ENCODE results near the gene NT5M. TPM values are rescaled to one million over a fixed set of nuclear protein-coding genes. Genes with fewer than 3 reads are reported as not detected.

NT5M gene
- total RNA-seq, 4 donors from 2014 or later = 3.7 to 15.7 (median 8.0) TPM

DNA sequence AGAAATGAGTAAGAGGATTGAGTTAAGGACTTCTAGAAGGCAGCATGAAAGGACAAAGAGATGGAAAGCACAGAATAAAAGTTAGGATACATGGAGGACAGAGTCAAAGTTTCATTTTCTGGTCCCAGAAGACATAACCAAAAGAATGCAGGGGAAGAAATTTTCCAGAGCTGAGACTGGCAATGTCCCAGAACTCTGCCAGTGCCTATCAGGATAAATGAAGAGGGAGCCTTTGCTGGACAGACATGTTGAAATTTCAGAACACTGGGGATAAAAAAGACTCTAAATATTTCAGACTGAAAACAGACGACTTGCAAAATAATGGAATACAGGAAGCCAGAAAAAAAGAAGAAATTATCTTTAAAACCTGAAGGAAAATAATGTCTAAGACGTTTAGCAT, 55.7 kb downstream of the NT5M start:
- H3K4me1 ChIP-seq = no peaks in the 10 kb centered on the region
- ATAC-seq (no peak), DNase-seq (no peak)
- no peaks in the 10 kb centered on the region for H3K36me3 ChIP-seq
- TF ChIP-seq, protein P1, sequence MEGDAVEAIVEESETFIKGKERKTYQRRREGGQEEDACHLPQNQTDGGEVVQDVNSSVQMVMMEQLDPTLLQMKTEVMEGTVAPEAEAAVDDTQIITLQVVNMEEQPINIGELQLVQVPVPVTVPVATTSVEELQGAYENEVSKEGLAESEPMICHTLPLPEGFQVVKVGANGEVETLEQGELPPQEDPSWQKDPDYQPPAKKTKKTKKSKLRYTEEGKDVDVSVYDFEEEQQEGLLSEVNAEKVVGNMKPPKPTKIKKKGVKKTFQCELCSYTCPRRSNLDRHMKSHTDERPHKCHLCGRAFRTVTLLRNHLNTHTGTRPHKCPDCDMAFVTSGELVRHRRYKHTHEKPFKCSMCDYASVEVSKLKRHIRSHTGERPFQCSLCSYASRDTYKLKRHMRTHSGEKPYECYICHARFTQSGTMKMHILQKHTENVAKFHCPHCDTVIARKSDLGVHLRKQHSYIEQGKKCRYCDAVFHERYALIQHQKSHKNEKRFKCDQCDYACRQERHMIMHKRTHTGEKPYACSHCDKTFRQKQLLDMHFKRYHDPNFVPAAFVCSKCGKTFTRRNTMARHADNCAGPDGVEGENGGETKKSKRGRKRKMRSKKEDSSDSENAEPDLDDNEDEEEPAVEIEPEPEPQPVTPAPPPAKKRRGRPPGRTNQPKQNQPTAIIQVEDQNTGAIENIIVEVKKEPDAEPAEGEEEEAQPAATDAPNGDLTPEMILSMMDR (IDR thresholded peaks at IDR 0.05 in 4 of 5, conservative IDR thresholded peaks at IDR 0.05 in 1 of 5) = no peak
- no peak for TF ChIP-seq POLR2A (IDR thresholded peaks at IDR 0.05)
- no peak overlapping the region for H3K4me3 ChIP-seq
- intact Hi-C loops (cut with DNase I; ENCODE audit: low total_unique reads) (loop anchor here (5.0 kb wide), 2 partner anchors 118 to 233 kb away; partner anchors contain the start of genes MED9 and PEMT), in situ Hi-C loops (cut with MboI; ENCODE audit: low sequenced_read_pairs in 4 of 4) (loop anchor here (5.0 to 10.0 kb wide), 6 partner anchors 116 to 283 kb away; partner anchors contain the start of genes RASD1 (in 2 of the 4) and MED9 (in 1 of the 4))
- H3K9me3 ChIP-seq = no peaks in the 10 kb centered on the region
- no peaks in the 10 kb centered on the region for H3K27me3 ChIP-seq
- peak overlapping the region in 1 of 4 donors; percentile 18 for H3K27ac ChIP-seq

DNA sequence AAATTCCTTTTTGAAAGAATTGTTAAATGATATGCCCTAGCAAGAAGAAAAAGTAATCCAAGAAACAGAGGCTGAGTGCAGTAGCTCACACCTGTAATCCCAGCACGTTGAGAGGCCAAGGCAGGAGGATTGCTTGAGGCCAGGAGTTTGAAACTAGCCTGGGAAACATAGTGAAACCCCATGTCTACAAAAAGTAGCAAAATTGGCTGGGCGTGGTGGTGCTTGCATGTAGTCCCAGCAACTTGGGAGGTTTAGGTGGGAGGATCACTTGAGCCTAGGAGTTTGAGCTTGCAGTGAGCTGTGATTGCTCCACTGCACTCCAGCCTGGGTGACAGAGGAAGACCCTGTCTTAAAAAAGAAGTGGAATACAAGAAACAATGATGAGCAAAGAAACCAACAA, 56.1 kb downstream of the NT5M start:
- H3K9me3 ChIP-seq = no peaks in the 10 kb centered on the region
- no peak for DNase-seq
- no peak overlapping the region for H3K4me3 ChIP-seq
- H3K27me3 ChIP-seq = no peaks in the 10 kb centered on the region
- ATAC-seq = no peak
- TF ChIP-seq, protein P1 (IDR thresholded peaks at IDR 0.05 in 4 of 5, conservative IDR thresholded peaks at IDR 0.05 in 1 of 5) = no peak
- TF ChIP-seq POLR2A (IDR thresholded peaks at IDR 0.05) = no peak
- H3K4me1 ChIP-seq = peaks cover 0 to under 1% of the 10 kb centered on the region in 2 donors
- in situ Hi-C loops (cut with MboI; ENCODE audit: low sequenced_read_pairs in 4 of 4) = loop anchor here (5.0 to 10.0 kb wide), 6 partner anchors 116 to 283 kb away; partner anchors contain the start of genes RASD1 (in 2 of the 4) and MED9 (in 1 of the 4)
- intact Hi-C loops (cut with DNase I; ENCODE audit: low total_unique reads) = loop anchor here (5.0 kb wide), 2 partner anchors 118 to 233 kb away; partner anchors contain the start of genes MED9 and PEMT
- H3K27ac ChIP-seq = no peak overlapping the region
- no peaks in the 10 kb centered on the region for H3K36me3 ChIP-seq

DNA sequence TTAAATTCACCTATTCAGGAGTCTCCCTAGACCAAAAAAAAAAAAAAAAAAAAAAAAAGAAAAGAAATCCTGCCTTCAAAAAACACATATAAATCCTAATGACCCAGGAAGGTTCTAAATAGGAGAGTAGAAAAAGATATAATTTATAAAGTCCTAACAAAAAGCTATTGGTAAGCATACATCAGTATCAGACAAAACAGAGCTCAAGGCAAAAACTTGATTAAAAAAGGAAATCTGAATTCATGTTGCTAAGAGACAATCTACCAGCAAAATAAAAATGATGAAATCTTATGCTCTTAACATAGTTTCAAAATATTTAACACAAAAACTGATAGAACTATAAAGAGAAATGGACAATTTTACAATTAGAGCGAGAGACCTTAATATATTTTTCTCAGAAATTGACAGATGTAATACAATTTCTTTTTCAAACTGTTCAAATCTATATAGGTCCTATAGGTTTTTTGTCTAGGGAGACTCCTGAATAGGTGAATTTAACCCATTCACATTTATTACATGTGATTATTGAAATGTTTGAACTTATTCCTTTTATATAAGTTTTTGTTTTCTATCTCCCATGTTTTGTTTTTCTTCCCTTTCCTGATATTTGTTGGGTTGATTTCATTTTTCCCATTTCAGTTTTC, 57.0 kb downstream of the NT5M start:
- in situ Hi-C loops (cut with MboI; ENCODE audit: low sequenced_read_pairs in 4 of 4) (no loop called here), intact Hi-C loops (cut with DNase I; ENCODE audit: low total_unique reads) (loop anchor here (10.0 kb wide), 1 partner anchor 65 kb away; no protein-coding TSS in a partner anchor)
- no peak overlapping the region for H3K27ac ChIP-seq
- no peaks in the 10 kb centered on the region for H3K9me3 ChIP-seq
- H3K4me3 ChIP-seq = no peak overlapping the region
- H3K36me3 ChIP-seq = no peaks in the 10 kb centered on the region
- DNase-seq (no peak), ATAC-seq (no peak)
- TF ChIP-seq, protein P1 (IDR thresholded peaks at IDR 0.05 in 4 of 5, conservative IDR thresholded peaks at IDR 0.05 in 1 of 5) = no peak
- TF ChIP-seq POLR2A (IDR thresholded peaks at IDR 0.05) = no peak
- H3K27me3 ChIP-seq = no peaks in the 10 kb centered on the region
- peaks cover 0 to 4% of the 10 kb centered on the region in 2 donors for H3K4me1 ChIP-seq

GRCh38 chr17:17361543-17361866, 58.3 kb downstream of the NT5M start:
- peaks cover 0 to 4% of the 10 kb centered on the region in 2 donors for H3K4me1 ChIP-seq
- intact Hi-C loops (cut with DNase I; ENCODE audit: low total_unique reads) (loop anchor here (10.0 kb wide), 1 partner anchor 63 kb away; no protein-coding TSS in a partner anchor), in situ Hi-C loops (cut with MboI; ENCODE audit: low sequenced_read_pairs in 4 of 4) (no loop called here)
- no peaks in the 10 kb centered on the region for H3K9me3 ChIP-seq
- TF ChIP-seq, protein P1 (IDR thresholded peaks at IDR 0.05 in 4 of 5, conservative IDR thresholded peaks at IDR 0.05 in 1 of 5) = no peak
- no peak for TF ChIP-seq POLR2A (IDR thresholded peaks at IDR 0.05)
- peak overlapping the region; percentile 27 to 75 (median 66) for H3K27ac ChIP-seq
- DNase-seq = no peak
- no peak for ATAC-seq
- no peaks in the 10 kb centered on the region for H3K36me3 ChIP-seq
- no peak overlapping the region for H3K4me3 ChIP-seq
- peaks cover 0 to 5% (median 2%) of the 10 kb centered on the region in 3 donors for H3K27me3 ChIP-seq

Measured in gastrocnemius medialis (tissue), 4 donors.